HG03378 (cell line): Measurements from ENCODE around the gene DNER.

Experiments used
- ATAC-seq: cut with Tn5 transposase; IDR thresholded peaks from one replicate; pipeline ENCODE4 v1.9.1; 2021; ENCODE audit warnings: mild to moderate bottlenecking, moderate library complexity; ENCODE audit not compliant: unreplicated experiment

DNER gene

GRCh38 chr2:229575569-229576315, 138.6 kb downstream of the DNER start:
- ATAC-seq, result no peak

DNA sequence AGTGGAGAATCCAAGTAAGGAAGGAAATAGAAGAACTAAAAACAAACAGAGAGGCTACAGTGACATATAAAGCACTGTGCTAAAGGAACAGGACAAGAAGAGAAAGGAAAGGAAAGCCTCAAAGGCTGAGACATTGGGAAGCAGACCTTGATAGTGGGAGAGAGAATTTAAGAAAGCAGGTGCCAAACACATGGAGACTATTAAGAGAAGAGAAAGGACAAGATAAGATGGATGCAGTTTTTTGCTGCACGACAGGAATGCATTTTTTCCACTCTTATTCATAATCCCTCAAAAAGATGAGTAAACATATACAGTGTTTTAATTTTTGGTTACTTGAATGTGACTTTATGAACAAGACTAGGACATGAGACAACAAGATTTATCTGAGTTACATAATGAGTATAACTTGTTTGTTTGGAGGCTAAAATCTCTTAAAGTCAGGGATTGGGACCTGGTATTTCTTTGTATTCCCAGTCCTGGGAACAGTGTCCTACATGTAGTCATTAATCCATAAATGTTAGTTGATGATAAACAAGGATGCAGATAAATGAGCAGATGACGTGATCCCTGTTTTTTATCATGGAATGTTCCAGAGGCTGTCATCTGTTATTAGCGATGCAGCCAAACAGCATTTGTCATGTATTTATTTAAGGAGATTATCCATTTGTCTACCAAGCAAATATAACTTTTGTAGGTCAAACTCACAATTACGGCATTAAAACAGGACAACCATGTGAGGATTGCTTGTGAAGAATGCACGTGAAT, 141.7 kb downstream of the DNER start:
- no peak for ATAC-seq

DNA sequence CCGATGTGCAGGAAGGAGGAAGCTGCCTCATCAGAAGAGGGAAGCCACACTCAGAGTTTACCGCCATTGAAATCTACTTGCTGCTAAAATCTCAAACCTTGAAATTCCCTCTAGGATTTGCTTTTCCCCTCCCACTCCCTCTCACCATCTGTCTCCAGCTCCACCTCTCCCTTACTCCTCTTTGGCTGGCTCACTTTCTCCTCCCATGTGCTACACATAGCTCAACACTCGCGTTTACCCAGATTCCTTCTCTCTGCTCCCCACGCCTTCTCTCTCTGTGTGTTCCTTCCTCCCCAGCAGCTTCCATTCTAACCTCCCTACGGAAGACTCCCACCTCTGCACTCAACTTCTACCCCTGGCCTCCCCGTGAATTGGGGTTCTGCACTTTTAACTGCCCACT, 143.1 kb downstream of the DNER start:
- no peak for ATAC-seq

GRCh38 chr2:229566370-229566769, 148.0 kb downstream of the DNER start:
- no peak for ATAC-seq

GRCh38 chr2:229564300-229564907, 150.0 kb downstream of the DNER start:
- no peak for ATAC-seq

- ATAC-seq, result no peak
Observed at GRCh38 chr2:229563388-229563787, 151.0 kb downstream of the DNER start.

DNA sequence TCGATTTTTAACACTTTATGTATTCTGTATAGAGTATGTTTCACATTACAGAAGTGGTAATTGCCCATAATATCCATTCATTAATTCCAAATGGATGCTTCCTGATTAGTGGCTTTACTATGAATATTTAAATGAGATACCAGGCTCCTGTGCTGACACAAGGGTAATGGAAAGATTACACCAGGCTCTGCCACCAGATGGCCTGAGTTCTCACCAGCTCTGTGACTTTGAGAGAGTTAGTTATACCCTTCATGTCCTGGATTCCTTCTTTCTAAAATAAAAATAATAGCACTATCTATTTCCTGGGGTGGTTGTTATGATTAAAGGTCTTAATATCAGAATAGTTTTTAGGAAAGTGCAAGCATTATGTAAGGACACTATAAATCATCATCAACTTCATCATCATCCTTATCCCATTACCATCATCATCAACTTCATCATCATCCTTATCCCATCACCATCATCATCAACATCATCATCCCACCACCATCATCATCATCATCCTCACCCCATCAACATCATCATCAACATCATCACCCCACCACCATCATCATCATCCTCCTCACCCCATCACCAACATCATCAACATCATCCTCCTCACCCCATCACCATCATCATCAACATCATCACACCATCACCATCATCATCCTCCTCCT, 151.8 kb downstream of the DNER start:
- ATAC-seq, result no peak

GRCh38 chr2:229559986-229560385, 154.4 kb downstream of the DNER start:
- no peak for ATAC-seq

DNA sequence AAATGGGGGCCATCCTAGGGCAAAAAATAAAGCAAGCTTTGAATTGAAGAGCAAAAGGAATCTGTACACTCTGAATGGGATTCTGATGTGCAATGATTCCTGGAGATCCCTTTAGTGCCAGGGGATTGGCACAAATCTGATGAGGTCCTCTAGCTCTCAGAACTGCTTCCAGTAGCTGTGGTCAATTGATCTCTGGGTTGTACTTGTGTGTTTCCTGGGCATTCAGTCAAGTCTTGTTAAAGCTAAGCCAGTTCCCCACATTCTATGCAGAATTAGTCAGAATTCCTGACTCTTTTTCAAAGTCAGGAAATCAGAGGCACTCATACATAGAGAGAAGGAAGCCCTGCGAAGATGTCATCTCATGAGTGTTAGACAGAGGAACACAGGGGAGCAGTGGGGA, 161.3 kb downstream of the DNER start:
- no peak for ATAC-seq

DNA sequence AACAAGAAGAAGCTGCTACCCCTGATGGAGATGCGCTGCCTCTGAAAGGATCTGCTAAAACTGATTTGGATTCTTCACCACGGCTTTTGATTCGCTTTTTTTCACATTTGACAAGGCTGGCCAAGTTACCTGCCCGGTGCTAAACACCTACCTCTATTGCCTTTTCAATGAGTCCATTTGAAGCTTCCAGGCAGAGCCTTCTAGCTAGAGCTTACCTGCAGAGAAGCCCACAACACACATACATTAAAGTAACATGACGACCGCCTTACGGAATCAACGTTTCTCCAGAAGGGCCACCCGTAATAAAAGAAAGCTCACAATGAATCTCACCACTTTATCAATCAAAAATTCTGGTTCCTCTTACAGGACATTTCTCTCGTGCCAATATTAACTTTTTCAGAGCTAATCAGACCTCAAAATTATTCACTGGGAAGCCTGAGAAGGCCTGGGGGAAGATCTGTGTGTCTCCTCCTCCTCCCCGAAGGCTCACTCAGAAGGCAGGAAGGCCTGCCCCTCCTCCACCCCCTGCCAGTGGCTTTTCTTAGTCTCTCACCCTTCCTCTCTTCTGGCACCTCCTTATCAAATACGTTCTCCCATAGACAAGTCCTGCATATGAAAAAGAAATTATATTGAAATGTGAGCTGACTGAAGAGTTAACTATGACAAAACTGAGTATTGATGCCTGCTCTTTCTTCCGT, 171.0 kb downstream of the DNER start:
- no peak for ATAC-seq

DNA sequence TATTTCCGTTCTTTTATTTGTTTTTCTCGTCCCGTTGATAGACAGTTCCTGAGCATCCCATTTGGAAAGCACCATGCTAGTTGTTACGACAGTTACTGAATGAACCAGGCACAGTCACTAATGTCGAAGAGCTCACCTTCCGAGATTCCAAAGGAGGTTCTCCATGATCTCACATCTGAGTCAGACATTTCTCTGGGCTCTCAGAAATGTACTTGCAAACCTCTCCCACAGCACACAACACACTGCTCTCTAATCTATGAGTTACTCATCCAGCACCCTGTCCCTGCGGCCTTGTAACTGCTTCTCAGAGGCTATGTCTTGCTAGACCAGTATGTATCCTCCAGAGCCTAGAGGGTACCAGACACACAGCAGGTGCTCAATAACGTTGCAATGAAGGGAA, 174.7 kb downstream of the DNER start:
- no peak for ATAC-seq

GRCh38 chr2:229531594-229531993, 182.8 kb downstream of the DNER start:
- ATAC-seq, result no peak

DNA sequence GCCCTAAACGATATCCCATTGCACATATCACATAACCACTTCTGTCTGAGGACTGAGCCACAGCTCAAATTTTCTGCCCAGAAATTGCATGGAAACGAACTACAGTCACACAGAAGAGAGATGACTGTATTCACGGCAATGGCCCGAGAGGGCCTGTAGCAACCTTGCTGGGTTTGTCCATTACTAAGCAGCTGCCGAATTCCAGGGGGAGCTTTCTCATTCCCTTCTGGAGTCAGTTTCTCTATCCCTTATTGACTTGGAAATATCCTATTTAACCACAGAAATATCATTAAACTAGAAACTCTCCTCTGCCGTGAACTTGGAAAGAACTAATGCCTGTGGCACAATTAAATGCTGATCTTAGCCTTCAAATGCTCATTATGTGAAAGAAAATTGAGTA, 183.9 kb downstream of the DNER start:
- ATAC-seq, result no peak

DNA sequence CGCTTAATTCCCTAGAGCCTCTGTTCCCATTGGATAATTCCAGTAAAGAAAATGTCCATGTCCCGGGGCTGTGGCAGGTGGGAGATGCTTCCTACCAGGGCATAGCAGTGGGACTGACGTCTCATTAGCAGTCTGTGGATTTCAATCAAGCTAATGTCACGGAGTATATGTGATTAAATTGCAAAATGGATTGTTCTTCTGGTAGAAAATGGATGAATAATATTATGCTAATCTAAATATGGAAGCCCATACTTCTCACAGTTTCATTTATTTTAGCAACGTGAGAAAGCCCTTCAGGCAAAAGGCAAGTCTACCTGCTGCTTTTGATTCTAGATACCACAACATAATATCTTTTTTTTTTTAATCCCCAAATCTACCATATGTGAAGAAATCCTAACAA, 185.5 kb downstream of the DNER start:
- no peak for ATAC-seq

GRCh38 chr2:229526951-229527350, 187.4 kb downstream of the DNER start:
- no peak for ATAC-seq

DNA sequence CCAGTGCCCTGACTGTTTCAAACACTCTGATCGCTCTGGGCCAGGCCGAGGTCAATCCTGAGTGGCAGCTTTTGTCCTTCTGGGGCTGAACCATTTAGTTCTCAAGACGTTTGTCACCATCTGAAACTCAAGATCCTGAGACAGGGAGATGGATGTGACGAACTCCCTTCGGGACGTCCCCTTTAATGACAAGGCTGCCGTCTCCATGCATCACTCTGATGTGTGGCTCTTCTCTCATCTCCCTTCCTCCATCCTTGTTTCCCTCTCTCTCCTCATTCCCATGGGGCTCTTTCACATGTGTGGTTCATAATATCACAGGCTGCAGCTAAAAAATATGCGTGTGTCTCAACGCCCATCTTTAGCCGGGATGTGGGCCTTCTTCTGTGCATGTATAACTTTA, 189.6 kb downstream of the DNER start:
- no peak for ATAC-seq

GRCh38 chr2:229523663-229524062, 190.7 kb downstream of the DNER start:
- ATAC-seq, result no peak

DNA sequence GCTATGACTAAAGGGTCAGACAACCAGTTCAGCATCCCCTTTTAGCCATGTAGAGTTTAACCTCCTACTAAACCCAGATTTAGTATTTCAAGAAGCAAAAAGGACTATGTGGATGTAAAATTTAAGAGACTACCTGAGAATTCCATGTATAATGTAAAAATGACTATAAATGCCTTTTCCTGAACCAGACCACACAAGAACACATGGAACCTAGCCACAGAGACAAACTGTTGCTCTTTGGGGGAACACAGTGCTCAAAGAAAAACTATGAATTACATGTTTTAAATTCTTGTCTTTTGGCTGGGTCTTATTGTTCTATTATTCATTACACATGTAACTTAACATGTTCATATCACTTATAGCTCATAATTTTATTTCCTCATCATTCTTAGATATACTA, 192.8 kb downstream of the DNER start:
- ATAC-seq, result no peak

DNA sequence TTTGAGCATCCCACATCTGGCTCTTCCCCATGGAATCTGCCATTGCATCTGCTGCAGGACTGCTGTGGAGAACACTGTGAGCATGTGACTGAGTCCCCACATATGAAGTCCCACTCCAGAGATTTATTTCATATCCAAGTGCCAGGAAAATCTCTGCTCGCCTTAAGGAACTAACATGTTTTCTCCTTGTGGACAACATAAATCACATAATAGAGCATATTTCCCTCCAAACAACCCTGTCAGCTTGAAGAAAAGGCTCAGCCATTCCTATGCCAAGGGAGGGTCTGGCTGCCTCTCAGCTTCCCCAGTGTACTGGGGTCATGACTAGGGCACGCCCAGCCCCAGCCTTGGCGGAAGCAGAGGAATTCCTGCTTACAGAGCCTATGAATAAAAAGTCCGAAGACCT, 193.7 kb downstream of the DNER start:
- no peak for ATAC-seq

DNA sequence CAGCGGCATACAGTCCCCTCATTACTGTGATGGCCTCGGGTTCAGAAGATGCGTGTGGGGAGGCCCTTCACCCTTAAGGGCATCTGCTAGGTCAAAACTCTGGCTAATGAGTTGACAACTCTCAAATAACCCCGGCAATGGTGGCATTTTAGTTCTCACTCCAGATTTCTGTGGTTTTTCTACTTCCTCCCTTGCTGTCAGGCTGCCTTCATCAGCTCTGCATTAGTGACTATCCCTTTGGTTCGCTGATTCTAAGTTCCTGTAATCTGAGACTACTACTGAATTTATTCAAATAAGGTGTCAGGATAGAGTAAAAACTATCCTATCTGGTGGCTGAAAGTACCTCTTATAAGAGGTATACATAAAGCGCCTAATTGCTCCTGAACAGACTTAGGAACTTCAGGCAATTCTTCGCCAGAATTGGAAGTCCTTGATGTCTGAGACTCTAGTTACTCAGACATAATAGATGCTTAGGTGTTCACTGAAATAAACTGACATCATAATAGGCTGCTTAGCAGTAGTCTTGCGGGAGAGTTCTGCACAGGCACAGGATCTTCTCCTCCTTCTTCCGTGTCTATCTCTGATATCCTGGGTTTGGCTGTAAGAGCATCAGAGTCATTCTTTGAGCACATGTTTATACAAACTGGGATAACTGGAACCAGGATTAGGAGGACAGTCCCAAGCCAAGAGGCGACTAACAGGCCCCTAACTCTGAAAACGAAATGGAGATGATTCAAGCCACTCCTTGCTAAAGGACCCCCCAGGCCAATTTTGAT, 194.5 kb downstream of the DNER start:
- peak; percentile 86 for ATAC-seq
